Endothelial cell of umbilical vein (primary cell): Measurements from ENCODE around the gene DMD. TPM values are rescaled to one million over a fixed set of nuclear protein-coding genes. Genes with fewer than 3 reads are reported as not detected.

Experiments
- BruUV-seq: library from RNA; stranded (reverse); fragments of 400-500 nt; replicated peaks from 2 replicates; lab custom pipeline; 2021; lab: Mats Ljungman, UMichigan
- CTCF ChIA-PET: fragments of 300-600, 350-600 bp; sonication (Branson Sonifier 250); formaldehyde crosslinking; loops from one replicate; lab custom pipeline; 2021; ENCODE audit warnings: antibody characterized with exemption, inconsistent platforms; lab: Charles Lee
- POLR2A ChIA-PET: fragments of 300-600, 350-600 bp; sonication (Branson Sonifier 250); formaldehyde crosslinking; loops from one replicate; lab custom pipeline; 2021; ENCODE audit warnings: antibody characterized with exemption, inconsistent platforms; lab: Charles Lee
- DNase-seq: peaks from one replicate; pipeline ENCODE4 v3.0.0-alpha.2; 2011; ENCODE audit warnings: low read depth, low spot score
- FAIRE-seq: peaks from 2 replicates; lab custom pipeline; 2011; peaks lifted over from hg19 to GRCh38; lab: Jason Lieb, UNC
- H2AFZ ChIP-seq: 2 replicates; pipeline ENCODE4 v1.6.0; 2012; ENCODE audit warnings: low read depth, low read length, control low read depth, inconsistent platforms
- H3K27ac ChIP-seq: 2 replicates; pipeline ENCODE4 v1.5.1; 2011; ENCODE audit warnings: low read depth, mild to moderate bottlenecking, control low read depth, low read length, moderate library complexity; ENCODE audit not compliant: insufficient read depth
- H3K27me3 ChIP-seq, 2 experiments: 2 replicates each; pipeline versions ENCODE4 v1.6.0 to v1.6.1; 2011; ENCODE audit warnings: low read length in 2 of 2, mixed read lengths in 1 of 2; ENCODE audit not compliant: control insufficient read depth in 2 of 2, insufficient read depth in 2 of 2
- H3K36me3 ChIP-seq, 2 experiments: 2 replicates in 1 of 2; 3 replicates in 1 of 2; pipeline ENCODE4 v1.5.1; 2011; ENCODE audit warnings: low read length in 2 of 2, mild to moderate bottlenecking in 1 of 2, moderate library complexity in 1 of 2; ENCODE audit not compliant: control insufficient read depth in 2 of 2, insufficient read depth in 2 of 2; ENCODE audit errors: extremely low read depth in 1 of 2
- H3K4me1 ChIP-seq: 3 replicates; pipeline ENCODE4 v1.5.1; 2011; ENCODE audit warnings: mild to moderate bottlenecking, low read length; ENCODE audit not compliant: control insufficient read depth, insufficient read depth; ENCODE audit errors: extremely low read depth
- H3K4me2 ChIP-seq: 2 replicates; pipeline ENCODE4 v1.6.1; 2011; ENCODE audit warnings: low read length, control low read depth, mixed read lengths; ENCODE audit not compliant: insufficient read depth
- H3K4me3 ChIP-seq, 3 experiments: fragments of 200-600 bp in 1 of 3; sonication (generic), shearing (Covaris generic) in 1 of 3; replicated peaks in 1 of 3; 2 replicates each; pipeline ENCODE4 v1.5.1; 2011 to 2016; ENCODE audit warnings: control low read depth in 3 of 3, low read length in 3 of 3, mild to moderate bottlenecking in 2 of 3, inconsistent platforms in 1 of 3, low read depth in 1 of 3, moderate library complexity in 1 of 3; ENCODE audit not compliant: insufficient read depth in 1 of 3
- H3K79me2 ChIP-seq: 2 replicates; pipeline ENCODE4 v1.6.0; 2012; ENCODE audit warnings: low read length, inconsistent platforms; ENCODE audit not compliant: control insufficient read depth, insufficient read depth
- H3K9ac ChIP-seq: replicated peaks from 2 replicates; pipeline ENCODE3; 2011; ENCODE audit warnings: low read length, control low read depth; ENCODE audit not compliant: insufficient read depth; ENCODE audit errors: extremely low read depth
- H3K9me1 ChIP-seq: replicated peaks from 3 replicates; pipeline ENCODE4 v1.6.0; 2011; ENCODE audit warnings: mild to moderate bottlenecking, low read length; ENCODE audit not compliant: control insufficient read depth, insufficient read depth; ENCODE audit errors: extremely low read depth
- H3K9me3 ChIP-seq: replicated peaks from 2 replicates; pipeline ENCODE4 v1.5.1; 2012; ENCODE audit warnings: low read length, inconsistent platforms; ENCODE audit not compliant: control insufficient read depth, insufficient read depth
- H4K20me1 ChIP-seq: replicated peaks from 2 replicates; pipeline ENCODE3; 2011; ENCODE audit warnings: mild to moderate bottlenecking, low read length; ENCODE audit not compliant: control insufficient read depth, insufficient read depth; ENCODE audit errors: extremely low read depth
- CTCF ChIP-seq, 2 donors: IDR thresholded peaks; 1 replicate in 1 of 2; 2 replicates in 1 of 2; pipeline ENCODE4 v1.5.1; 2011; ENCODE audit warnings: low read length in 2 of 2, mild to moderate bottlenecking in 2 of 2, moderate library complexity in 2 of 2, control low read depth in 1 of 2, inconsistent platforms in 1 of 2, low read depth in 1 of 2; ENCODE audit not compliant: insufficient read depth in 1 of 2; ENCODE audit errors: extremely low read depth in 1 of 2
- EZH2 ChIP-seq: IDR thresholded peaks from 2 replicates; pipeline ENCODE4 v1.6.1; 2012; ENCODE audit warnings: borderline replicate concordance, low read depth, mild to moderate bottlenecking, moderate library complexity, low read length, inconsistent platforms; ENCODE audit not compliant: severe bottlenecking
- FOS ChIP-seq: IDR thresholded peaks from 2 replicates; pipeline ENCODE4 v1.6.1; 2011; ENCODE audit warnings: mild to moderate bottlenecking, low read length, moderate library complexity, borderline replicate concordance; ENCODE audit not compliant: insufficient read depth
- GATA2 ChIP-seq: IDR thresholded peaks from 2 replicates; pipeline ENCODE4 v1.7.0; 2011; ENCODE audit warnings: low read depth, mild to moderate bottlenecking, moderate library complexity, mixed read lengths, low read length; ENCODE audit not compliant: insufficient read length, insufficient read depth
- JUN ChIP-seq: IDR thresholded peaks from 2 replicates; pipeline ENCODE4 v1.6.1; 2011; ENCODE audit warnings: borderline replicate concordance, low read depth; ENCODE audit not compliant: insufficient read length, insufficient read depth
- MAX ChIP-seq: IDR thresholded peaks from 2 replicates; pipeline ENCODE4 v1.6.1; 2011; ENCODE audit not compliant: insufficient read depth, insufficient read length
- MYC ChIP-seq: IDR thresholded peaks from one replicate; pipeline ENCODE4 v1.6.1; 2011; ENCODE audit warnings: mild to moderate bottlenecking, low read depth, low read length
- POLR2A ChIP-seq: IDR thresholded peaks from 2 replicates; pipeline ENCODE4 v1.6.1; 2012; ENCODE audit warnings: low read depth, mild to moderate bottlenecking, control low read depth, low read length
- POLR2AphosphoS5 ChIP-seq: IDR thresholded peaks from 2 replicates; pipeline ENCODE4 v1.6.1; 2012; ENCODE audit warnings: low read depth, mild to moderate bottlenecking, control low read depth, low read length, moderate library complexity; ENCODE audit not compliant: insufficient read depth
- dilution Hi-C: fragments of 300-500 bp; cut with MboI; formaldehyde crosslinking; loops from one replicate; pipeline ENCODE4 v1.15.0; 2019; ENCODE audit warnings: low sequenced_read_pairs; ENCODE audit not compliant: extremely low pct_ligation_motif_present
- intact Hi-C: fragments of 100-400 bp; cut with micrococcal nuclease; formaldehyde crosslinking; loops from one replicate; pipeline ENCODE4 v1.10.0; 2022
- polyA plus RNA-seq, 4 experiments: library from polyadenylated mRNA; depleted of rRNA in 3 of 4; stranded (reverse) in 3 of 4; unstranded in 1 of 4; fragments of >200 nt; gene quantifications; 2 replicates each; pipeline versions ENCODE4 v1.2.1 to v1.2.3, GENCODE V29; 2011 to 2012; ENCODE audit warnings: missing spikeins in 1 of 4
- total RNA-seq: library from RNA; stranded (reverse); gene quantifications from 2 replicates; pipeline ENCODE4 v1.2.3, GENCODE V29; 2021

DMD gene
- total and polyA plus RNA-seq, 2 donors (not counting 3 experiments of a cell fraction or from before 2014, with no cell fraction given), result 7.3 to 9.0 TPM

- ChIA-PET CTCF (no interaction called here), POLR2A (no interaction called here)
- no TSS peak for BruUV-seq
- Histone ChIP-seq H3K36me3 (no peaks in the 10 kb centered on the region), H3K4me3 (no peak overlapping the region), H3K4me1 (no peaks in the 10 kb centered on the region), H2AFZ (no peak overlapping the region), H3K79me2 (no peaks in the 10 kb centered on the region), H4K20me1 (no peaks in the 10 kb centered on the region), H3K9me1 (no peaks in the 10 kb centered on the region), H3K4me2 (no peak overlapping the region), H3K9me3 (no peaks in the 10 kb centered on the region), H3K27ac (no peak overlapping the region), H3K9ac (no peak overlapping the region), H3K27me3 (no peaks in the 10 kb centered on the region)
- dilution Hi-C loops, result no loop called here
- intact Hi-C loops, result no loop called here
- DNase-seq (no peak), FAIRE-seq (no peak)
- TF ChIP-seq EZH2 (no peak), GATA2 (no peak), POLR2A (no peak), FOS (no peak), MAX (no peak), POLR2AphosphoS5 (no peak), MYC (no peak)
Measured at GRCh38 chrX:32489125-32489524, 722.2 kb downstream of the DMD start.

- Histone ChIP-seq H3K9ac (no peak overlapping the region), H3K9me3 (no peaks in the 10 kb centered on the region), H3K27me3 (no peaks in the 10 kb centered on the region), H3K9me1 (no peaks in the 10 kb centered on the region), H4K20me1 (no peaks in the 10 kb centered on the region), H3K4me1 (no peaks in the 10 kb centered on the region), H3K79me2 (no peaks in the 10 kb centered on the region), H3K4me3 (no peak overlapping the region), H3K36me3 (no peaks in the 10 kb centered on the region), H3K27ac (no peak overlapping the region), H2AFZ (no peak overlapping the region), H3K4me2 (no peak overlapping the region)
- ChIA-PET POLR2A (no interaction called here), CTCF (interaction anchor here (0.6 to 1.7 kb wide), 5 partner anchors 51 to 951 kb away, joined by 3 to 9 read pairs (median 3); no protein-coding TSS in a partner anchor)
- intact Hi-C loops, result loop anchor here (5.0 kb wide), 1 partner anchor 1819 kb away; no protein-coding TSS in a partner anchor
- FAIRE-seq, result no peak
- DNase-seq, result no peak
- BruUV-seq, result no TSS peak
- TF ChIP-seq JUN, result no peak
- TF ChIP-seq EZH2, result no peak
- TF ChIP-seq POLR2AphosphoS5, result no peak
- no peak for TF ChIP-seq CTCF (IDR thresholded peaks at IDR 0.05; ENCODE audit: extremely low read depth in 1 of 2, insufficient read depth in 1 of 2, low read depth in 1 of 2, low read length in 2 of 2)
- TF ChIP-seq MYC, result no peak
- no peak for TF ChIP-seq GATA2
- no peak for TF ChIP-seq POLR2A
- no peak for TF ChIP-seq FOS
- no peak for TF ChIP-seq MAX
- dilution Hi-C loops, result no loop called here
Measured at GRCh38 chrX:32483534-32484136, 727.7 kb downstream of the DMD start.
